RPMI7951 (cell line): ENCODE measurements around the gene KDM2A. TPM values are rescaled to one million over a fixed set of nuclear protein-coding genes. Genes with fewer than 3 reads are reported as not detected.

ENCODE experiments used
- DNase-seq: peaks from one replicate; pipeline ENCODE4 v3.0.0-alpha.2; 2012; ENCODE audit warnings: low read depth
- total RNA-seq: library from RNA; depleted of rRNA; stranded (reverse); fragments of >200 nt; shearing (Covaris generic); gene quantifications from 2 replicates; pipeline ENCODE4 v1.2.3, GENCODE V29; 2014

KDM2A gene
- total RNA-seq, 1 experiment from 2014 or later: 20.4 TPM

DNA sequence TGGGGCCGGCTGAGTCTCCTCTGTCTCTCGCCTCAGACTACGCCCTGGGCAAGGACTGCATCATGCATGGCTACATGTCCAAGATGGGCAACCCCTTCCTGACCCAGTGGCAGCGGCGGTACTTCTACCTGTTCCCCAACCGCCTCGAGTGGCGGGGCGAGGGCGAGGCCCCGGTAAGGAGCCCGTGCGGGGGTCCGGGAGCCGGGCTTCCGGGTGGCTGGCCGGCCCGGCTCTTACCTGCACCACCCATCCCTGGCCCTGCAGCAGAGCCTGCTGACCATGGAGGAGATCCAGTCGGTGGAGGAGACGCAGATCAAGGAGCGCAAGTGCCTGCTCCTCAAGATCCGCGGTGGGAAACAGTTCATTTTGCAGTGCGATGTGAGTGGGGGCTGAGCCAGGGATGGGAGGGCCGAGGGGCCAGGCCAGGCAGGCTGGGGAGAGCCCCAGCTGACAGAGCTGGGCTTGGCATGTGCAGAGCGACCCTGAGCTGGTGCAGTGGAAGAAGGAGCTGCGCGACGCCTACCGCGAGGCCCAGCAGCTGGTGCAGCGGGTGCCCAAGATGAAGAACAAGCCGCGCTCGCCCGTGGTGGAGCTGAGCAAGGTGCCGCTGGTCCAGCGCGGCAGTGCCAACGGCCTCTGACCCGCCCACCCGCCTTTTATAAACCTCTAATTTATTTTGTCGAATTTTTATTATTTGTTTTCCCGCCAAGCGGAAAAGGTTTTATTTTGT lies 165.9 kb downstream of the KDM2A start:
- DNase-seq: no peak

DNA sequence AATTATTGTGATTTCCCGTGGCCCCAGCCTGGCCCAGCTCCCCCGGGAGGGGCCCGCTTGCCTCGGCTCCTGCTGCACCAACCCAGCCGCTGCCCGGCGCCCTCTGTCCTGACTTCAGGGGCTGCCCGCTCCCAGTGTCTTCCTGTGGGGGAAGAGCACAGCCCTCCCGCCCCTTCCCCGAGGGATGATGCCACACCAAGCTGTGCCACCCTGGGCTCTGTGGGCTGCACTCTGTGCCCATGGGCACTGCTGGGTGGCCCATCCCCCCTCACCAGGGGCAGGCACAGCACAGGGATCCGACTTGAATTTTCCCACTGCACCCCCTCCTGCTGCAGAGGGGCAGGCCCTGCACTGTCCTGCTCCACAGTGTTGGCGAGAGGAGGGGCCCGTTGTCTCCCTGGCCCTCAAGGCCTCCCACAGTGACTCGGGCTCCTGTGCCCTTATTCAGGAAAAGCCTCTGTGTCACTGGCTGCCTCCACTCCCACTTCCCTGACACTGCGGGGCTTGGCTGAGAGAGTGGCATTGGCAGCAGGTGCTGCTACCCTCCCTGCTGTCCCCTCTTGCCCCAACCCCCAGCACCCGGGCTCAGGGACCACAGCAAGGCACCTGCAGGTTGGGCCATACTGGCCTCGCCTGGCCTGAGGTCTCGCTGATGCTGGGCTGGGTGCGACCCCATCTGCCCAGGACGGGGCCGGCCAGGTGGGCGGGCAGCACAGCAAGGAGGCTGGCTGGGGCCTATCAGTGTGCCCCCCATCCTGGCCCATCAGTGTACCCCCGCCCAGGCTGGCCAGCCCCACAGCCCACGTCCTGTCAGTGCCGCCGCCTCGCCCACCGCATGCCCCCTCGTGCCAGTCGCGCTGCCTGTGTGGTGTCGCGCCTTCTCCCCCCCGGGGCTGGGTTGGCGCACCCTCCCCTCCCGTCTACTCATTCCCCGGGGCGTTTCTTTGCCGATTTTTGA lies 166.8 kb downstream of the KDM2A start:
- no peak for DNase-seq

DNA sequence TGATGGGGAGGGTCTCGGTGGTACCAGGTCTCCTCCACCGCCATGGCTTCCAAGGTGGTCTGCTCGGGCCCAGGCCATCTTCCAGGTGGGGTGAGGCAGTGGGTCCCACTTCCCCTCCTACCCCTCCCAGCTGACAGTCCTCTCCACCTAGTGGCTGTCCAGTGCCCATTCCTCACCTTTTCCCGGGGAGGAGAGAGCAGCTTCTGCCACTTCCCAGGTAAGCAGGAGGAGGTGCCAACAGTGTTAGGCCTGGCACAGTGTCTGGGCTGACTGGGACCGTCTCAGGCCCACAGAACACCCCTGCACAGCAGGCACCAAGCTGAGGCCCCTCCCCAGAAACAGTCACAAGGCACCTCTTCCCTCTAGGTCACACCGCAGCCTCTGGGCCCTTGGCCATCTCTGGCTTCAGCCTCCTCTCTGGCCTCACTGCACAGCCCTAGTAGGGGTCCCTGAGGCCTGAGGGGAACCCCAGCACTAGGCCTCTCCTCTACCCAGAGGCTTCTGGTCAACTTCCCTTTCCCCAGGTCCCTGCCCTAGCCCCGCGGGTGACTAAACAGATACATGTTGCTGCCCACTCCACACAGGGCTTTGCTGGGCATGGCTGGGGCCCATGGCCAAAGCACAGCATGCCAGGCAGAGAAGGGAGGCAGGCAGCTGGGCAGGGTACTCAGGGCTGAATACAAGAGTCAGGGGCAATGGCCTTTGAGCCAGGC lies 167.7 kb downstream of the KDM2A start:
- no peak for DNase-seq

DNA sequence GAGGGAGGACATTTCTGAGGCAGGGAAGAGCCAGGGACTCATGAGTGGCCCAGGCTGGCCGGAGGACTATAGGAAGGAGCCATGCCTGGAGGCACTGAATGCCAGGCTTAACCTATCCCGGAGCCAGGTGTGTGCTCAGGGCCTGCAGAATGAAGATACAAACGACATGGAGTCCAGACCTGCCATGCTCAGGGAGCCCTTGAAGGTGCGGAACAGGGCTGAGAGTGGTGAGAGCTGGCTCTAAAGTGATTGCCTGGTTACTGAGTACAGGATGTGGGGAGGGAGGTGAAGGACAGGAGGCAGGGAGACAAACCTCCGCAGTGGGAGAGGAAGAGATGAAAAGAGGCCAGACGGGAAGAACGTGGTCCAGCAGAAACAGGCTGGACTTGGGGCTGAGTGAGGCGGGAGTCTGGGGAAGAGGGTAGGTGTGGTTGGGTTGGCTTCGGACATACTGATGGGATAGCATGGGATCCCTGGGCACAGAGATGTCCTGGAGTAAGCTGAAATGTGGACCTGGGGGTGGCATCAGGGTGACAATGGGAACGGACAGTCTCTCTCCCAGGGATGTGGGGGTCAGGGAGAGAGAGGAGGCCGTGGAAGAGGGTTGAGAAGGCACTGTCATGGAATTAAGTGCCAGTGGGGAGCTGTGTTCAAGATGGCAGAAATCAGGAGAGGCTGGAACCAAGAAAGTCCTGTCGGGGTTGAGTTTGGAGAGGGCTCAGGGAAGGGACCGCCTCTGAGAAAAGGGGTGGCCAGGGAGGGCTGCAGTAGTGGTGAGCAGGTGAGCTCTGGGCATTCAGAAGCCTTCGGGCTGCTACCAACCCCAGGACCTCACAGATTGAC lies 168.5 kb downstream of the KDM2A start:
- DNase-seq: no peak

DNA sequence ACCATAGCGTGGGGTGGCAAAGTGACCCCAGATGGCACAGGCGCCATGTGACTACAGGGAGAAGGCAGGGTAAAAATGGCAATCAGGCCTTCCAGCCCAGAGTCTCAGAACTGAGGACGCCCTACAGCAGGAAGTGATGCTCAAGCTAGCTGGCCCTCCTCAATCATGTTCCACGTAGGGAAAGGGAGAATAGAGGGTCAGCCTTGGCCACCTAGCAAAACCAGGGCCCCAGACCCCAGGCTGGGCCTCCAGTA lies 169.1 kb downstream of the KDM2A start:
- no peak for DNase-seq

DNA sequence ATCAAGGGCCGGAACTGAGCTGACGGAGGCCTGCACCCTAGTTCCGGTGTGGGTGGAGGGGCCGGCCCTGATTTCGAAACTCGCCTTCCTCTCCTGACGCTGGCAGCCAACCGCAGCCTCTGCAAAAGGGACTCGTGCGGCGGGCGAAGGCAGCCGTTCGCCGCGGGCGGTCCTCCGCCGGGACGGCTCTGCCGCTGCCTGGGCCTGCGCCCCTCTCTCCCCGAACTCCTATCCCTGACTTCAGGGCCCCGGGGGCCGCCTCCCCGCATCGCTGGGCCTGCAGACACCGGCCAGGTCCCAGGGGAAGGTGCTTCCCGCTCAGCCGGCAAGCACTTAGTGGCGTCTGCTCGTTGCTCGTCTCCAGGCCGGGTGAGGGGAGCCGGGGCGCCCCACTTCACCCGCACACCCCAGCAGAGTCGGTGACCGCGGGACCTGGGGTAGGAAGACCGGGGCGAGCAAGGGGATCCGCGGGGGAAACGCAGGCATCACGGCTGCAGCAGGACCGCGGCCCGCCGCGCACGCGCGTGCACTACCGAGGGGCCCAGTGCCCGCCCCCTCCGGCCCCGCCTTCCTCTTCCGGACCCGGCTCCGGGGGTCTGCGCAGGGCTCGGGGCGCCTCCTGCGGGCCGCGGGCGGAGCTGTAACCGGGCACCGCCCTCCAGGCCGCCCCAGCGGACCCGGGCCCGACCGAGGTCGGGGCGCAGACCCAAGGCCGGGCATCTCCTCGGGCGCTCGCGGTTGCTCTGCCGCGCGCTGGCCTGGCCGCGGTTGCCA lies 169.6 kb downstream of the KDM2A start:
- peak; percentile 92 for DNase-seq

DNA sequence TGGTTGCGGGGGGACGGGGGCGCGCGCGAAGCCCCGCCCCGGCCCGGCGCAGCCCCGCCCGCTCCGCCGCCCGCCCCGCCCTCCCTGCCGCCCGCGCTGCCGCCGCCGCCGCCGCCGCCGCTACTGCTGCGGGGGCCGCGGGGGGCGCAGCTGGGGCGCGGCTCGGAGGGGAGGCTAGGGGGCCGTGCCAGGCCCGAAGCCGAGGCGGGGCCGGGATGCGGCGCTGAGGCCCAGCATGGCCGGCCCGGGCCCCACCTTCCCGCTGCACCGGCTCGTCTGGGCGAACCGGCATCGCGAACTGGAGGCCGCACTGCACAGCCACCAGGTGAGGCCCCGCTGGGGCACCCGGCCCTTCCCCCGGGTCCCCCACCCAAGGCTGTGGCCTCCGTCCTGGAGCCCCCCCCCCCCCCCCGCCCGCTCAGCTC lies 170.2 kb downstream of the KDM2A start, which contains the start of gene ANKRD13D:
Gene ANKRD13D (plus strand): TSS at position 78 of the 425 bp plus-strand sequence. CDS start 158 bp downstream, at position 236.
- no peak for DNase-seq

DNA sequence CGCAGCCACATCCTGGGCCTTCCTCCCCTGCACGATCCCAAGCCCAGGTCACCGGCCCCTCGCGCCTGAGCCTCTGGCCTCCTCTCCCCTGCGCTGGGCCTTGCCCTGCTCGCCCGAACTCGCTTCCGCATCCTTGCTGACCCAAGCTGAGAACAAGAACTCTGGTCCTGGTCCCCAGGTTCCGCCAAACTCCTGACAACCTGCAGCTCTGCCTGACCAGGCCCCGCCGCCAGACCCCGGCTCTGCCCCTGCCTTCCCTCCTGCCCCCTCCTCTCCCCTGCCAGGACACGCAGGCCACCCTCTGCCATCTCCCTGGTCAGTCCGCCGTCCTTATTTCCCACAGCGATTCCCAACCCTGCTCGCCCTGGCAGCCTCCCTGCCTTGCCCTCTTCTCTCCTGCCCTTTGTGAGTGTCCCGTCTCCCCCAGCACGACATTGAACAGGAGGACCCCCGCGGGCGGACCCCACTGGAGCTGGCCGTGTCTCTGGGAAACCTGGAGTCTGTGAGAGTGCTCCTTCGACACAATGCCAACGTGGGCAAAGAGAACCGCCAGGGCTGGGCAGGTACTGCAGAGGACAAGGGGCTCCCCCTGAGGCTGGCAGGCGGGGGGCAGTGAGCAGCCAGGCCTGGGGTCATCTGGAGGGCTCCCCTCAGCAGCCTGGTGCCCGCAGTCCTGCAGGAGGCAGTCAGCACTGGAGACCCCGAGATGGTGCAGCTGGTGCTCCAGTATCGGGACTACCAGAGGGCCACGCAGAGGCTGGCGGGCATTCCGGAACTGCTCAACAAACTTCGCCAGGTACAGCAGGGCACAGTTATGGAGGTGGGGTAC lies 170.8 kb downstream of the KDM2A start:
- no peak for DNase-seq

DNA sequence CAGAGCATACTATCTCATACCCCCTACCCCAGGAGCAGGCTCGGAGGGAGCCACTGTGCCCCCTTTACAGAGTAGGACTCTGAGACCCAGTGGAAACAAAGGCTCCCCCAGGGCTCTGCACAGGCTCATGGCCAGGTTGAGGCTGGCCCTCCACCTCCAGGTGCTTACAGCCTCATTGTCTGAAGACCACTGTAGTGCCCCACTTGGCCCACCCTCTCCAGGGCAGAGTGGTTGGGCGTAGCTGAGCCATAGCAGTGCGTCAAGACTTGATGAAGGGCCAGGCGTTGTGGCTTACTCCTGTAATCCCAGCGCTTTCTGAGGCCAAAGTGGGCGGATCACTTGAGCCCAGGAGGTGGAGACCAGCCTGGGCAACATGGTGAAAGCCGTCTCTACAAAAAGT lies 171.7 kb downstream of the KDM2A start:
- no peak for DNase-seq

DNA sequence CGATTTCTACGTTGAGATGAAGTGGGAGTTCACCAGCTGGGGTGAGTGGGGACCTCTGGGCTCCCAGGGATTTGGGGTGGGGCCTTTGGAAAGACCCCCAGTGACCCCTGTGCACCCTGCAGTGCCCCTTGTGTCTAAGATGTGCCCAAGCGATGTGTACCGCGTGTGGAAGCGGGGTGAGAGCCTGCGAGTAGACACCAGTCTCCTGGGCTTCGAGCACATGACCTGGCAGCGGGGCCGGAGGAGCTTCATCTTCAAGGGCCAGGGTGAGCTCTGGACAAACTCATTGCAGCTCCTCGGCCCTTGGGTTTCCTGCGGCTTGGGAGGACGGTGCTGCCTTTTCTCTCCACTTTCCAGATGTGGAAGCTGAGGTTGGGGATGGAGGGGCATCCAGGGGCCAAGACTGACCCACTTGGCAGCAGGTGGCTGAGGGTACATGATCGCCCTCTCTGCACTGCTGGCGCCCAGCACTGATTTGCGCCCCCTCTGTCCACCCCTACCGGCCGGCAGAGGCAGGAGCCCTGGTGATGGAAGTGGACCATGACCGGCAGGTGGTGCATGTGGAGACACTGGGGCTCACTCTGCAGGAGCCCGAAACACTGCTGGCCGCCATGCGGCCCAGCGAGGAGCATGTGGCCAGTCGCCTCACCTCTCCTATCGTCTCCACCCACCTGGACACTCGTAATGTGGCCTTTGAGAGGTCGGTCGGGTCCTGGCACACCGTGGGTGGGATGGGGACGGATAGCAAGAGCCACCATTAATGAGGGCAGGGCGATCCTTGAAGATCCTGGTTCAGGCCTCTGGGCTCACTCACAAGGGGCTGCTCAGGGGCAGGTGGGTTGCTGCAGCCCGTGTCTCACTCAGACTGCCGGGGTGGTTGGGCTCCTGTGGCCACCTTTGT lies 172.7 kb downstream of the KDM2A start:
- no peak for DNase-seq

DNA sequence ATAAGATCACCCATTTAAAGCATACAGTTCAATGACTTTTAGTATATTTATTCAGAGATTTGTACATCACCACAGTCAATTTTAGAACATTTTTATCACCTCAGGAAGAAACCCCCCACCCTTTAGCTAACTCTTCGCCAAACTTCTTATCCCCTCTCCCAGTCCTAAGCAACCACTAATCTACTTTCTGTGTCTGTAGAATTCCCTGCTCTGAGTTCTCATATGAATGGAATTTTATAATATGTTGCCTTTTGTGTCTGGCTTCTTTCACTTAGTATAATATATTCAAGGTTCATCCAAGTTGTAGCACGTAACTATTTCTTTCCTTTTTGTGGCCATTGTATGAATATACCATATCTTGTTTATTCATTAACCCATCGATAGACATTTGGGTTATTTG lies 173.6 kb downstream of the KDM2A start:
- DNase-seq: no peak

DNA sequence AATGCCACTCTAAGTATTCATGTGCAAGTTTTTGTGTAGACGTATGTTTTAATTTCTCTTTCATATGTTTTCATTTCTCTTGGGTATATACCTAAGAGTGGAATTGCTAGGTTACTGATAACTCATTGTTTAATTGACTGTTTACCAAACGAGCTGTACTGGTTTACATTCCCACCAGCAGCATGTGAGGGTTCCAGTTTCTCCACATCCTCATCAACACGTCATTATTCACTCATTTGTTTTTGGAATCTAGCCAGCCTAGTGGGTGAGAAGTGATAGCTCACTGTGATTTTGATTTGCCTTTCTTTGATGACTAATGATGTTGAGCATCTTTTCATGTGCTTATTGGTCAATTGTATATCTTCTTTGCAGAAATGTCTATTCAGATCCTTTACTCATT lies 174.0 kb downstream of the KDM2A start:
- DNase-seq: peak; percentile 62

DNA sequence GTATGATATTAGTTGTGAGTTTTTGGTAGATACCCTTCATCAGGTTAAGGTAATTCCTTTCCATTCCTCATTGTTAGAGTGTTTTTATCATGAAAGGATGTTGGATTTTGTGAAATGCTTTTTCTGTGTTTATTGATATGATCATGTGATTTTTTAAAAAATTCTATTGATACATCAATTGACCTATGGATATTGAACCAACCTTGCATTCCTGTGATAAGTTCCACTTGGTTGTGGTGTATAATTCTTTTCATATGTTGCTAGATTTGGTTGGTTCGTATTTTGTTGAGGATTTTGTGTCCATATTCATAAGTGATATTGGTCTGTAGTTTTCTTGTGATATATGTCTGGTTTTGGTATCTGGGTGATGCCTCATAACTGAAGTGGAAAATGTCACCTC lies 176.8 kb downstream of the KDM2A start:
- DNase-seq: no peak

DNA sequence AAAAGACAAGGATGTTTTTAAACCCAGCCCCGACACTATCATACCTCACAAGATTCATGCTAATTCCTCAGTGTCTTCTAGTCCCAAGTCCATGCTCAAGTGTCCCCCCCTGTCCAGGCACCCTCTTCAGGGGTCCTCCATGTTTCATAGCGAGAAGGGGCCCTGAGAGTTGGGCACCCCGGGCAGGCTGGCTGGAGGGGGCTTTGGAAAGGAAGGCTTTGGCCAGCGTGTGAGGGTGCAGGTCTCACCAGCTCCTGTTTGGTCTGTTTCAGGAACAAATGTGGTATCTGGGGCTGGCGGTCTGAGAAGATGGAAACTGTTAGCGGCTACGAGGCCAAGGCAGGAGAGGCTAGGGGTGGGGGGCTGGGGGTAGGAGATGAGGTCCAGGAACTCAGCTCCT lies 179.7 kb downstream of the KDM2A start:
- DNase-seq: no peak

DNA sequence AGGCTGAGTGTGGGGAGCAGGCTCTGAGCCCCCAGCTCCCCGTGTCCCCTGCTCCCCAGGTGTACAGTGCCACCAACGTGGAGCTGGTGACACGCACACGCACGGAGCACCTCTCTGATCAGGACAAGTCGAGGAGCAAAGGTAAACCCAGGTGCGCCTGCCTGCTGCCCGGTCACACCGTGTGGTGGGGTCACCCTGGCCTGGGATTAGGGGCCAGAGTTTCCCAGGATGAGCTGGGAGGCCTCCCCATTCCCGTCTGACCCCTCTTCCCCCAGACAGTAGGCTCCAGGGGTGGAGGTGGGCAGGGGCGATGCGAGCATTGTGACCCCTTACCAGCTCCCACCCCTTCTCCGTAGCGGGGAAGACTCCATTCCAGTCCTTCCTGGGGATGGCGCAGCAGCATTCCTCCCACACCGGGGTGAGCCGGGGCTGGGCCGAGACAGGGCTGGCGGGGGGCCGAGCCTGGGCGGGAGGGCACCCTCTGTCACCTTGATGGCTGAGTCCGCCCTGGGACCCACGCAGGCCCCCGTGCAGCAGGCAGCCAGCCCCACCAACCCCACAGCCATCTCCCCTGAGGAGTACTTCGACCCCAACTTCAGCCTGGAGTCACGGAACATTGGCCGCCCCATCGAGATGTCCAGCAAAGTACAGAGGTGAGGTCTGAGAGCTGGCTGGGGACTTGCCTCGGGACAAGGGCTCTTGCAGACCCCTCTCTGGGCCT lies 180.6 kb downstream of the KDM2A start:
- no peak for DNase-seq

DNA sequence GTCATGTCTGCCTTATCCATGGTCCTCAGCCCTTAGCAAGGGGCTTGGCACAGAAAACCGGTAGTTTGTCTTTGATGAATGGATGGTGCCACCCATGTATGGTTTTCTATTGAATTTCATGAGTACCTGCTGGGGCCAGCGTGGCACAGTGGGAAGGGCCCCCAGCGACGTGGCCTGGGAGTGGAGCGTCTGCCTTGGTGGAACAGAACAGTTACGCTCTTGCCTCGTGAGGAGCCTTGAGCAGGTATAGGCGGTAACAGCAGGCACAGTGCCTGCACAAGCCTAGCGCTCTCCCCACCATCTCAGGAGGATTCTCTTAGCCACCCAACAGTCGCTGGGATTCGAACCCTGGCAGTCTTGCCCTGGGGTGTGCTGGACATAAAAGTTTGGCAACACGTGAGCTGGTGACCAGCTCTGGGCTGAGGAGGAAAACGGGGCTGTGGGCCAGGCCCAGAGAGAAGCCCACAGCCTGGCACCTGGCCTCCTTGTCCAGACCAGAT lies 181.2 kb downstream of the KDM2A start:
- no peak for DNase-seq

DNA sequence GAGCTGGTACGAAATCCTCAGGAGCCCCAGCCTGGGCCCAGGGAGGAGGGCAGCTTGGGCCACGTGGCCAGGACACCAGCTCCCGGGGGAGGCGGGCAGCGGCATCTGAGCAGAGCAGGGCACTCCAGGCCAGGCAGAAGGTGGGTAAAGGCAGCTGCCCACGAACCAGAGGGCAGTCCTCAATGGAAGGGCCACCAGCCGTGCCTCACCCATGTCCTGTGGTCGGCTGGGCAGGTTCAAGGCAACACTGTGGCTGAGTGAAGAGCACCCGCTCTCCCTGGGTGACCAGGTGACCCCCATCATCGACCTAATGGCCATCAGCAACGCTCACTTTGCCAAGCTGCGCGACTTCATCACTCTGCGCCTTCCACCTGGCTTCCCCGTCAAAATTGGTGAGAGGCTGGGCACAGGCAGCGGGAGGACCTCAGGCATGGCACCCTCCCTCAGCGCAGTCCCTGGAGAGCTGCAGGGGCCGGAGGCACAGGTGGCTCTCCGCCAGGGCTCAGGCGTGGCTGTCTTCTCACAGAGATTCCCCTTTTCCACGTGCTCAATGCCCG lies 181.8 kb downstream of the KDM2A start:
- no peak for DNase-seq
